AG04450 (cell line): Measurements from ENCODE around the gene SLC66A3. TPM values are rescaled to one million over a fixed set of nuclear protein-coding genes. Genes with fewer than 3 reads are reported as not detected.

Experiments used
- CTCF ChIA-PET: fragments of 300-600, 350-600 bp; formaldehyde crosslinking; extraction: SDS; loops from one replicate; lab custom pipeline; 2022; ENCODE audit warnings: antibody characterized with exemption, inconsistent platforms; lab: Charles Lee
- POLR2A ChIA-PET: fragments of 350-600 bp; formaldehyde crosslinking; extraction: SDS; loops from one replicate; lab custom pipeline; 2021; ENCODE audit warnings: antibody characterized with exemption, inconsistent platforms; lab: Yijun Ruan, JAX
- DNase-seq: peaks from one replicate; pipeline ENCODE4 v3.0.0-alpha.2; 2011; ENCODE audit warnings: low read depth, low spot score
- H3K27ac ChIP-seq: one replicate; pipeline ENCODE4 v1.5.1; 2012; ENCODE audit warnings: low read depth, low read length, control low read depth
- H3K27me3 ChIP-seq: one replicate; pipeline ENCODE4 v1.6.0; 2012; ENCODE audit warnings: low read length; ENCODE audit not compliant: control insufficient read depth, insufficient read depth
- H3K4me3 ChIP-seq: 2 replicates; pipeline ENCODE4 v1.5.1; 2011; ENCODE audit warnings: mild to moderate bottlenecking, low read depth, low read length, control low read depth
- H3K9me3 ChIP-seq: 2 replicates; pipeline ENCODE4 v1.5.1; 2012; ENCODE audit warnings: low read length; ENCODE audit not compliant: control insufficient read depth, insufficient read depth
- polyA plus RNA-seq: library from polyadenylated mRNA; depleted of rRNA; stranded (reverse); fragments of >200 nt; gene quantifications from 2 replicates; pipeline ENCODE4 v1.2.3, GENCODE V29; 2011
- TF ChIP-seq, protein P1 (sequence below): IDR thresholded peaks from 2 replicates; pipeline ENCODE4 v1.5.1; 2011; ENCODE audit warnings: low read depth, low read length, control low read depth, inconsistent platforms

The SLC66A3 gene
- polyA plus RNA-seq, 1 experiment: 40.1 TPM

DNA sequence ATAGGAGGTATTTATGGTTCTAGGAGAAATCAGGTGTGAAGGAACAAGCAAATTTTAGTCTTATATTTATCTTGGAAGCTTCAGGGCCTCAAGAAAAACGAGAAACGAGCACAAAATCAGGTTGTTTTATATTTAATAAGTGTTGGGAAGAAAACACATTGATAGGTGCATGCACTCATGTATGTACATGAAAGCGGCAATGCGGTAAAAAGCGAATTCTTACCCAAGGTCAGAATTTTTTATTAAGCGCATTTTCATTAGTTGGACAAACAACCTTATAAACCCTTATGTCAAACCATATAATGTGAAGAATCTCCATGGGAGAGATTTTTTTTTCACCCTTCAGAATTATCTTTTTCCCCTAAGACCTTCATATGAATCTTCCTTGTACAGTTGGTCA, 25.4 kb downstream of the SLC66A3 start:
- Histone ChIP-seq H3K4me3 (no peak overlapping the region), H3K27ac (no peak overlapping the region), H3K27me3 (no peaks in the 10 kb centered on the region), H3K9me3 (no peaks in the 10 kb centered on the region)
- POLR2A ChIA-PET: no interaction called here
- TF ChIP-seq, protein P1, sequence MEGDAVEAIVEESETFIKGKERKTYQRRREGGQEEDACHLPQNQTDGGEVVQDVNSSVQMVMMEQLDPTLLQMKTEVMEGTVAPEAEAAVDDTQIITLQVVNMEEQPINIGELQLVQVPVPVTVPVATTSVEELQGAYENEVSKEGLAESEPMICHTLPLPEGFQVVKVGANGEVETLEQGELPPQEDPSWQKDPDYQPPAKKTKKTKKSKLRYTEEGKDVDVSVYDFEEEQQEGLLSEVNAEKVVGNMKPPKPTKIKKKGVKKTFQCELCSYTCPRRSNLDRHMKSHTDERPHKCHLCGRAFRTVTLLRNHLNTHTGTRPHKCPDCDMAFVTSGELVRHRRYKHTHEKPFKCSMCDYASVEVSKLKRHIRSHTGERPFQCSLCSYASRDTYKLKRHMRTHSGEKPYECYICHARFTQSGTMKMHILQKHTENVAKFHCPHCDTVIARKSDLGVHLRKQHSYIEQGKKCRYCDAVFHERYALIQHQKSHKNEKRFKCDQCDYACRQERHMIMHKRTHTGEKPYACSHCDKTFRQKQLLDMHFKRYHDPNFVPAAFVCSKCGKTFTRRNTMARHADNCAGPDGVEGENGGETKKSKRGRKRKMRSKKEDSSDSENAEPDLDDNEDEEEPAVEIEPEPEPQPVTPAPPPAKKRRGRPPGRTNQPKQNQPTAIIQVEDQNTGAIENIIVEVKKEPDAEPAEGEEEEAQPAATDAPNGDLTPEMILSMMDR: no peak
- CTCF ChIA-PET: no interaction called here
- no peak for DNase-seq

DNA sequence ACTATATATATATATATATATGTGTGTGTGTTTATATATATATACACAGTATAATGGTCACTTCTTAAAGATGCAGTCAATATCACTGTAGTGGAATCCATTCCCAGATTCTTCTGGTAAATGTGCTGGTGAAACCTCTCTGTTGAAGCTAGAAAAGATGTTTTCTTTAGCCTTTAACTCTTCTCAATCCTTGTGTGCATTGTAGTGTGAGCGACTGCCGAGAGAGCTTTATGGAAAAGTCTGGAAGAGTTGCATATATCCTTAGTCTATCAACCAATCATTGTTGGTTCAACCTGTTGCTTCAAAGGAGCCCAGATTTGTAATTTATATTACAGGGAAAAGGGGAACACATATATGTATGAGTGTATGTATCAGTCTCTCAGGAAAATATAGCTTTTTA, 27.7 kb downstream of the SLC66A3 start:
- Histone ChIP-seq H3K27ac (no peak overlapping the region), H3K9me3 (no peaks in the 10 kb centered on the region), H3K27me3 (no peaks in the 10 kb centered on the region), H3K4me3 (no peak overlapping the region)
- TF ChIP-seq, protein P1: no peak
- ChIA-PET CTCF (interaction anchor here (1.0 to 2.6 kb wide), 2 partner anchors 23 to 50 kb away, joined by 3 to 17 read pairs; a partner anchor contains a TSS), POLR2A (no interaction called here)
- DNase-seq: no peak

DNA sequence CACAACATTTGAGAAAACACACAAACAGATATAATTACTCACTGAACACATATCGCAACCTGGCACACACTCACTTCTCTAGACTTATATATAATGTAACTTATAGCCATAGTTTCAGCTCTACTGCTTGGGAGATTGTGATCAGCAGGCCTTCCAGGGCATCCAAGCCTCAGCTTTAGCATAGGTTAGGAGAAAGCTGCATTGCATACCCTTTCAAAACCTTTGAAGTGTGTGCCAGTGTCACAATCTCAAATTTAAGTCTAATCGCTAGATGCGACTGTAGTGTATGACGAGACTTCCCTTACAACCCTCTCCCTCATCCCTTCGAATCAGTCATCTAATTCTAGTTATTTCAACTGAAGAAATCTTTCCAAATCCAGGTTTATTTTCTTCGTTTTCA, 30.9 kb downstream of the SLC66A3 start:
- ChIA-PET POLR2A (no interaction called here), CTCF (no interaction called here)
- H3K4me3 ChIP-seq: no peak overlapping the region

DNA sequence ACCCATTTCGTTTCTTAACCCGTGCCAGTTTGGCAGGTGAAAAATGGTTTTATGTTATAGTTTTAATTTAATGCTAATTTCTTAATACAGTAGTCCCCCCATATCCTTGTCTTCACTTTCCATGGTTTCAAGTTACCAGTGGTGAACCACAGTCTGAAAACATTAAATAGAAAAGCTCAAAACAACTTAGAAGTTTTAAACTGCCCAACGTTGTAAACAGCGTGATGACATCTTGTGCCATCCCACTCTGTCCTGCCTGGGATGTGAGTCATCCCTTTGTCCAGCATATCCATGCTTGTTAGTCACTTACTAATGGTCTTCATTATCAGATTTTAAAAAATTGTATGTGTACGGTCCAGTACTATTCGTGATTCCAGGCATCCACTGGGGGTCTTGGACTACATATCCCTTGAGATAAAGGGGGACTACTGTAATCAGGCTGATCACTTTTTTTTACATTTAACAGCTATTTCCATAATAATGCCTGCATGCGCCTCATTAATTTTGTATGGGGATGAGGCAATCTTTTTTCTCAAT, 31.9 kb downstream of the SLC66A3 start:
- ChIA-PET POLR2A (no interaction called here), CTCF (interaction anchor here (0.9 kb wide), 1 partner anchor 17 kb away, joined by 3 read pairs; no protein-coding TSS in a partner anchor)
- H3K27ac ChIP-seq: no peak overlapping the region

More for the DNA sequence above, 30.9 kb downstream of the SLC66A3 start:
- Histone ChIP-seq H3K9me3 (no peaks in the 10 kb centered on the region), H3K27ac (no peak overlapping the region), H3K27me3 (no peaks in the 10 kb centered on the region)
- no peak for DNase-seq
- TF ChIP-seq, protein P1: no peak

DNA sequence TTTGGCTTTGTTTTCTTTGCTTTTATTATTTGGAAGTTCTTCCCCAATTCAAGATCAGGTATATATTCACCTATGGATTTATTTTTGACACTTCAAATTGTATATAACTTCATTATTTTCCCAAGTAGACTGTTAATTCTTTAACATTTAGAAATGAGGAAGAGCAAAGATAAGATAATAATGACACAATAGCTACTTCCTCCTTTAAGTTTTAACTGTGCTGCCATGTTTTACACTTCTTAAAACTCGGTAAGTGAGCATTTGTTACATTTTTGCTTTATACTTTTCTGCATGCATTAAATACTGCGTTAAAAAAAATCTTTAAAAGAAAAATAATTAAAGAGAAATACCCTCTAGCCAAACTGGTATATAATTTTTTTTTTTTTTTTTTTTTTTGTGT, 32.5 kb downstream of the SLC66A3 start:
- no peaks in the 10 kb centered on the region for H3K9me3 ChIP-seq
- no peaks in the 10 kb centered on the region for H3K27me3 ChIP-seq
- no peak overlapping the region for H3K27ac ChIP-seq
- ChIA-PET POLR2A (no interaction called here), CTCF (interaction anchor here (0.6 to 0.9 kb wide), 2 partner anchors 17 to 37 kb away, joined by 3 to 4 read pairs; no protein-coding TSS in a partner anchor)
- no peak for DNase-seq
- TF ChIP-seq, protein P1: no peak
- no peak overlapping the region for H3K4me3 ChIP-seq

More for the DNA sequence above, 31.9 kb downstream of the SLC66A3 start:
- no peaks in the 10 kb centered on the region for H3K9me3 ChIP-seq
- DNase-seq: peak; percentile 27
- no peaks in the 10 kb centered on the region for H3K27me3 ChIP-seq
- TF ChIP-seq, protein P1: no peak
- H3K4me3 ChIP-seq: no peak overlapping the region
